CMK (cell line): ENCODE measurements around the gene ULBP1.
"Not testable (repeated sequence)": the region's sequence is repeated elsewhere in the genome, so short reads cannot be mapped to it uniquely, and the experiment has no call there.

ENCODE experiments used
- DNase-seq: peaks from one replicate; pipeline ENCODE4 v3.0.0-alpha.2; 2010; ENCODE audit warnings: low read depth

Gene ULBP1, protein sequence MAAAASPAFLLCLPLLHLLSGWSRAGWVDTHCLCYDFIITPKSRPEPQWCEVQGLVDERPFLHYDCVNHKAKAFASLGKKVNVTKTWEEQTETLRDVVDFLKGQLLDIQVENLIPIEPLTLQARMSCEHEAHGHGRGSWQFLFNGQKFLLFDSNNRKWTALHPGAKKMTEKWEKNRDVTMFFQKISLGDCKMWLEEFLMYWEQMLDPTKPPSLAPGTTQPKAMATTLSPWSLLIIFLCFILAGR

DNA sequence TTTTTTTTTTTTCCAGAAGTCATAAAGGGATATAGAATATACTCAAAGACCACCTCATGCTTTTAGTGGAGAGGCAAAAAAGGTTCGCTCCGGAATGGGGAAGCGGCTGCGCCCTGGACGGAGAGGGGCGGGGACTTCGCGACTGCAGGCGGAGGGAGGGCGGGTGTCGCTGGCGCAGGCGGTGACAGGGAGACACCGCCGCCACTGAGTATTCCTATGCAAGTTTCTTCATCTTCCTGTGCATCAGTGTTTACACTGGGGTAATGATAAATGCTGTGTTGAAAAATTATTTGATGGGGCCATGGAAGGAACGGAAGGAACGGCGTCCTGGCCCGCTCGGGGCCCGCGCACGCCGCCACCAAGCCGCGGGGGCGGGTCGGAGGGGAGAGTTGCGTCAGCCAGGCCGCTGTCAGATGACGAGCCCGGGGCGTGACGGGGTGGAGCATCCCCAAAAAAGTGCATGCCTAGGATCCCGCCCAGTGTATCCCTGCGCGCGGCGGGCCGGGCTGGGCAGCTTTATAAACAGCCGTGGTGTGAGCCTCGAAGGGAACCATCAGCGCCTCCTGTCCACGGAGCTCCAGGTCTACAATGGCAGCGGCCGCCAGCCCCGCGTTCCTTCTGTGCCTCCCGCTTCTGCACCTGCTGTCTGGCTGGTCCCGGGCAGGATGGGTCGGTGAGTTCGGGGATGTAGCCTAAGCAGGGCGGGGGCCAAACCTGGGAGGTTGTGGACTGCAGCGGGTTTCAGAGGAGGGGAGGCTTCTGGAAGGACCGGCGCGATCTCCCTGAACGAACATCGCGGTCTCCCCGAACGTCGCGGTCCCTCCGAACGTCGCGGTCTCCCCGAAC is at the start of gene ULBP1:
ULBP1 (plus strand) TSS at position 482 of the 846 bp plus-strand sequence; CDS start at position 589, 107 bp downstream.
- peak; percentile 78 for DNase-seq

DNA sequence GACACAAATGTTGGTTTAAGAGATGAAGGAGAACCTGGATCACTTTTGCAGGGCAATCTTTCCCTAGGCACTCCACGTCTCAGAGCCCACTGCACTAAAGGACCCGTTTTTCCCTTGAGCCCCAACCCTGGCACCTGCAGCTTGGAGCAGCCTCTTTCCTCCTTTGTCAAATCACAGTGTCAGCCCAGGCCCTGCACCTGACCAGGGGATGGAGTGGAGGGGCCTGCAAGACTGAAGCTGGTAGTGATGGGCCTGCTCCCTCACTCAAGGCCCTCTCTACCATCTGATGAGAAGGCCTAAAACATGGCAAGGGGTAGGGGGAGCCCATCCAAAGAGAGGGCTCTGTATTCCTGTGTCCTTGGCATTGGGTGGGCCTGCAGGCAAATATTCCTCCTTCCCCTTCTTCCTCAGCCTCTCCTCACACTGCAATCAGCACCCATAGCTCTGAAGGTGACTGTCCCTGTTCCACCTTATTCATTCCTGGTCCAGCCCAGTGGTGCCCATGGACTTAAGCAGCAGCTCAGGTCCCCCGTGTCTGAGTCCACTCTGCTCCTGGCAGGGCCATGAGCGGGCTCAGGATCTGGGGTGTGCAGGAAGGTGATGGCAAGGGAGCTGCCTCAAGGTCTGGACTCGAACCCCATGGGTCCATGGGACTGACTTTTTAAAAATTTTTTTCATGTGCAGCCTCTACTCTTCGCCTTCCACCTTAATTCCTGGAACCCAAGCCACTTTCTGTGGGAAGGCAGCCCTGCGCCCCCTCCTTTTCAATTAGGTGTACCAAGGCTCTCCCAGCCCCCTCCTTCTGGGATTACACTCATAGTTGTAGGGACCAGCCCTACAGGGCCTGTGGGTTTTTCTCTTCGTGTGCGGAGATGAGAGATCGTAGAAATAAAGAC is 47.5 kb upstream of the ULBP1 start:
- no peak for DNase-seq

DNA sequence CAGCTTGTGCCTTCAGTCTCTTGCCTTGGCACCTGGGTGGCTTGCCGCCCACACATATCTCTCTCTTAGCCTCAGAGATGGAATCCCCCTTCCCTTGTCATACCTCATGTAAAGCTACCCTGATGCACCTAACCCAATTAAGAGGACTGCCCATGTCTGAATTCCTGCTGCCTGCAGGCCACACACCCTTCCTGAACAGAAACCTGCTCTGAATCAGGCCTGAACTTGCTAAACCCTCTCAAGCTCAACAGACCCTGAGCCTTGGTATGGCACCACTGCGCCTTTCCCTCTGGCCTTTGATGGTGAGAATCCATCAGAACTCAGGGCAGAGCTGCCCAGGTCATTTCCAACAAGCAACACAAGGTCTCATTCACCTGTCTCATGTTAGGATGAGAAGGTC is 46.1 kb upstream of the ULBP1 start:
- no peak for DNase-seq

DNA sequence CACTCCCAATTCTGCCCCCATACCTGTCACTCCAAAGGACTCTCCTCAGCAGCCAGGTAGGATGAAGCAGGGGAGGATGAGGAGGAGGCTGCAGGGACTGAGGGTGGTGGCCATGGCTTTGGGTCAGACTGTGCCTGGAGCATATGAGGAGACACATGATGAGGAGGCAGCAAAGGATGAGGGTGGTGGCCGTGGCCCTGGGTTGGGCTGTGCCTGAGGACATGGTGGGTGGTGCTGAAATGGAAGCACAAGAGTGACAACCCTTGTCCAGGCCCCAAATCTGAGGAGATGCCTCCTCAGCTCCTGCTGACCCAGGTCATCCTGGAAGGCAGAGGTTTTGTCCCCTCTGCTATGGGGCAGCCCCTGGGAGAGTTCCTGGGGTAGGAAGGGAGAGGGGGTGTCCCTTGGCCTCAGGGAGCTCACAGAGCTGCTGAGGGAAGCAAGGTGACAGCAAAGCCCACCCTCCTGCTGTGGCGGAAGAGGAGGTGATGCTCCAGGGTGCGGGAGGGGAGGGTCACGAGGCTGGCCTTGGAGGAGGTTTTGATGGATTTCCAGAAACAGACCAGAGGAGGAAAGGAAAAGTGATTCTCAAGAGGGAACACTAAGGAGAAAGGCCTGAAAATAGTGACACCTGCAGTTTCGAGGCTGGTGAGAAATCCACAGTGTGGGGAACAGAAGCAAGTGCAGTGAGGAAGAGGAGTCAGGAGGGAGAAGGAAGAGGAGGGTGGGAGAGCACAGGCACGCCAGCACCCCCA is 45.4 kb upstream of the ULBP1 start:
- no peak for DNase-seq

DNA sequence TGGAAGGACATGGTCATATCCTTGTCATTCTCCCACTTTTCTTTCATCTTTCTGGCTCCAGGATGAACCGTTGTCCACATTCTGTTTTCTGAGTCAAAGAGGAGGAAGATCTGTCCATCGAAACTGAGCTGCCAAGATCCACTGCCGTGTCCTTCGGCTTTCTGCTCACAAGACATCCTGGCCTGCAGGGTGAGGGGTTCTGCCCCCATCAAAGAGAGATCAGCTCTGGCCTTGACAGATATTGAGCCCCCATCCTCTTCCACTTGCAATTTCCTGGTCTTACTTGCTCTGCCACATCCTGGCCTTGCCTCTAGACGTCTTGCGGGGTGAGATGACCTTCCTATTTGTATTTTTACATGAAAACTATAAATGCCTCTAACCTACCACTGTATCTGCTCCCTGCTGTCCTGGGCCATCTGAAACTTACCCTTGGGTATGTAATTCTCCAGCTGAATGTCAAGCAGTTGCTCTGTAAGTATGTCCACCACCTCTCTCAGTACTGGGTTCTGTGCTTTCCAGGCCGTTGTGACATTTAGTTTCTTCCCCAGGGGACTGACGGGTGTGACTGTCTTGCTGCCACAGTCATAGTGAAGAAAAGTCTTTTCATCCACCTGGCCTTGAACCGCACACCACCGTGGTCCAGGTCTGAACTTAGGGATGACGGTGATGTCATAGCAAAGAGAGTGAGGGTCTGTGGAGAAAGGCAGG is 44.5 kb upstream of the ULBP1 start:
- not testable (repeated sequence) for DNase-seq

DNA sequence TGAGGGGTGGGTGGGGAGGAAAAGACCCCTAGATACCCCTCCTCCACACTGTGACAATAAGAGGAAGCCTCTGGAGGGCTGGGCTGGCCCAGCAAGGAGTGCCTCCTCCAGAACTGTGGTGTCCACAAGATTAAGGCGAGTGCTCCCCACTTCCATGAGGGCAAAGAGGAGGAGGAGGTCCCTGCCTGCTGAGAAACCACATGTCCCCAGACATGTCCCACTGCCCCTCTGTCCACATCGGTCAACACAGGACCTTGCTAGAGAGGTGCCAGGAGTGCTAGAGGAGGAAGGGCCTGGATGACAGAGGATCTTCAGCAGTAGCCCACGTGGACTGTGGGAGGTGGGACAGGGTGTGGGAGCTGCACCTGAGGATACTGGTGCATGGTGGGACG is 43.9 kb upstream of the ULBP1 start:
- no peak for DNase-seq

DNA sequence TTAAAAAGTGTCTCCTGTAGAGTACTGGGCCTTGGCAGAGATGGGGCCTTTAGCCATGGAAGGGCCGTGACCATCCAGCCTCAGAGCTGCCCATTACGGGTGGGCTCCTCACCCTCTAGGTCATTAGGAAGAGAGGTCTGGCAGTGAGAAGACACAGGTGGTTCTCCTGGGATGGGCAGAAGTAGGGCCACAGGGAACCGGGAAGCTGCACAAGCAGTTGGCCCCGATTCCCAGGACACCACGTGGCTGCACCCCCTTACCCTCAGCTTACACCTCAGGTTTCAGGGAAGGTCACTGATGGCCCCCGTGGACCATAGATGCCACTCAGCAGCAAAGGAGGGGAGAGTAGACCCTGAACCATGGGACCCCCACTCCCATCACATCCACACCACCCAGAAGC is 42.4 kb upstream of the ULBP1 start:
- no peak for DNase-seq

DNA sequence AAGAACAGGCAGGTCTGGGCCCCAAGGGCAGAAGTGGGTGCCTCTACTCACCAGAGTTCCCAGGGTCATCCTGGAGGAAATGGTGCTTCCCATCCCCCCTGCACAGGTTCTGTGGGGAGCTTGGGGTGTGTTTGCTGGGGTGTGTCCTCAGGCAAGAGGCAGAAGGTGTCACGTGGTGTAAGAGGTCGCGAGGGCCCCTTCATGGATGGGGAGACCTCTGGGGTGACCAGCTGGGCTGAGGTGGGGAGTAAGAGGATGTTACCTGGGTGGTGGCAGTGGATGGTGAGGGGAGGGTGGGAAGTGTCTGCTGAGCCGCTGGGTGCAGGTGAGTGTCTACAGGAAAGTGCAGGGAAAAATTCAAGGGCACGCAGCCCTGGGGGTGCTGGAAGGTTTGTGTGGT is 41.7 kb upstream of the ULBP1 start:
- DNase-seq: not testable (repeated sequence)

DNA sequence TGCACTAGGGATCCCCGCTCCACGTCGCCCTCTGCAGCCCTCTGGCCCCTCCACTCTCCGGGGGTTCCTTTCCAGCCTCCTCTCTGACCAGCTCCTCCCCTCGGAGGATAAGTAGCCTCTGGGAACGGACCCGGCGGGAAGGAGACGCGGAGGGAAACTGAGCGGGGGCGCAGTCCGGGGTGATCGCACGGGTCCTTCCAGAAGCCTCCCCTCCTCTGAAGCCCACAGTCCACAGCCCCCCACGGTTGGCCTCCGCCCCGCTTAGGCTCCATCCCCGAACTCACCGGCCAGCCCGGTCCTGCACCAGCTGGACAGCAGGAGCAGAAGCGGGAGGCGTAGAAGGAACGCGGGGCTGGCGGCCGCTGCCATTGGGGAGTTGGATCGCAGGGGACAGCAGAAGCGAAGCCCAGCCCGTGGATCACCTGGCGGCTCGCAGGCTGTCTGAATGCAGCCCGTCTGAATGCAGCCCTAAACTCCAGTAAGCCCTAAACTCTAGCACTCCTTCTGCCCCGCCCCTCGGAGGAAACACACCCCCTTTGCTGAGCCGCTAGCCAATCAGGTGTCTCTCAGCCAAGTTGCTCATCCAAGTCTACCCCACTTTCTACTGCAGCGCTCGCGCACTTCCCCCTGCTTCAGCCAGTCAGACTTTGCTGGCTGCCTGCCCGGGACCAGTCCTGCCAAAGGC is 41.0 kb upstream of the ULBP1 start, which contains the start of gene RAET1G:
RAET1G (minus strand) TSS at position 480 of the 685 bp plus-strand sequence; CDS start at position 369, 111 bp downstream.
- no peak for DNase-seq

DNA sequence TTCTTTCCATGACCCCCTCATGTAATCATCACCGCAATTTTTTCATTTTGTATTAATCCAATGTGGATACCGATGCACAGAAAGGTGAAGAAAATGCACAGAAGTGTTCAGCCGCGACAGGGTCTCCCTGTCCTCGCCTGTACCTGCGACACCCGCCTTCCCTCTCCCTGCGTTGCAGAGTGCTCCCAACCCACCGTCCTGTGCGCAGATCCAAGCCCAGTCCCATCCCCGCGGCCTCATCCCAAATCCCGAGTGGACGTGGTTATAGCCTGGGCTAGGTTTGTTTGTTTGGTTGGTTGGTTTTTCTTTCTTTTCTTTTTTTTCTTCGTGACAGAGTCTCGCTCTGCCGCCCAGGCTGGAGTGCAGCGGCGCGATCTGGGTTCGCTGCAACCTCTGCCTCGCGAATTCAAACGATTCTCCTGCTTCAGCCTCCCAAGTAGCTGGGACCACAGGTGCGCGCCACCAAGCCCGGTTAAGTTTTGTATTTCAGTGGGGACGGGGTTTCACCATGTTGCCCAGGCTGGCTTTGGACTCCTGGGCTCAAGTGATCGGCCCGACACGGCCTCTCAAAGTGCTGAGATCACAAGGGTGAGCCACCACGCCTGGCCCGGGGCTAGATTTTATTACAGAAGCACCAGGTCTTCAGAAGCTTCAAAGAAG is 40.3 kb upstream of the ULBP1 start:
- no peak for DNase-seq

DNA sequence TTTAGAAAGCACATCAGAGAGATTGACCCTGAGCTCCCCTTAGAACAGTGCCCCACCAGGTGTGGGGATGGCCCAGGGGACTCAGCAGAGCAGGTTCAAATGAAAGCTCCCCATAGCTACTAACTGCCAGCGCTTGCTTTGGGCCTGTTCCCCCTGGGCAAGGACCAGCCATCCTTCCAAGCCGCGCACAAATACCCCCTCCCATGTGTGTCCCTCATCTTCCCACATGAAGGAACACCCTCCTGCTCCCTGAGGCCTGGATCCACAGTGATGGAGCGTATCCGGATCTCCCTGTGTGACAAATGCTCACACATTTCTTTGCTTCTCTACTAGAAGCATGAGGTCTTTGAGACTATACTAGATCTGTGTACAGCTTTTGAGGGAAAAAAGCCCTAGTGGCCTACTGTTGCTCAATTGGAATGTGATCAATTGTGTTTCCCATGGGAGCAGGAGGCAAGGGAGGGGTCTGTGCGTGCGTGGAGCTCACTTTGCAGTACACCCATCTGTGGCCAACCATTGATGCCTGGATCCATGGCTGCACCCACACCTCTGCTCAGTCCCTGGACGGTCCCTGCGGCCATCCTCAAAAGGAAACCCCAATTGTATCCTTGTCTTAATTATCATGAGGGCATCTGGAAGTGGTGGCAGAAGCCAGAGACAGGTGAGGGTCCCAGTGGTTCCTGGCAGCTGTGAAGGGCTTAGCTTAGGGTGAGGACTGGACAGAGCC is 39.4 kb upstream of the ULBP1 start:
- no peak for DNase-seq

DNA sequence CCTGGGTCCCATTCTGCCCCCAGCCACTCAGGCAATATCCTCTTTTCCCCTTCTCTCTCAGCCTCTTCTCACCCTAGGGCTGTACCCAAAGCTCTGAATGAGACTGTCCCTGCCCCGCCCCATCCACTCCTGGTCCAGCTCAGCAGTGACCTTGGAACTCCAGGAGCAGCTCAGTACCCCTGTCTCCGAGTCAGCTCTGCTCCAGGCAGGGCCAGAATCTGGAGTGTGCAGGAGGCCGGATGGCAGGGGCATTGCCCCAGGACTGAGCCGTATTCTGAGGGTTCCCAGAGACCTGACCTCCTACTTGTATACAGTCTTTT is 38.9 kb upstream of the ULBP1 start:
- DNase-seq: no peak

DNA sequence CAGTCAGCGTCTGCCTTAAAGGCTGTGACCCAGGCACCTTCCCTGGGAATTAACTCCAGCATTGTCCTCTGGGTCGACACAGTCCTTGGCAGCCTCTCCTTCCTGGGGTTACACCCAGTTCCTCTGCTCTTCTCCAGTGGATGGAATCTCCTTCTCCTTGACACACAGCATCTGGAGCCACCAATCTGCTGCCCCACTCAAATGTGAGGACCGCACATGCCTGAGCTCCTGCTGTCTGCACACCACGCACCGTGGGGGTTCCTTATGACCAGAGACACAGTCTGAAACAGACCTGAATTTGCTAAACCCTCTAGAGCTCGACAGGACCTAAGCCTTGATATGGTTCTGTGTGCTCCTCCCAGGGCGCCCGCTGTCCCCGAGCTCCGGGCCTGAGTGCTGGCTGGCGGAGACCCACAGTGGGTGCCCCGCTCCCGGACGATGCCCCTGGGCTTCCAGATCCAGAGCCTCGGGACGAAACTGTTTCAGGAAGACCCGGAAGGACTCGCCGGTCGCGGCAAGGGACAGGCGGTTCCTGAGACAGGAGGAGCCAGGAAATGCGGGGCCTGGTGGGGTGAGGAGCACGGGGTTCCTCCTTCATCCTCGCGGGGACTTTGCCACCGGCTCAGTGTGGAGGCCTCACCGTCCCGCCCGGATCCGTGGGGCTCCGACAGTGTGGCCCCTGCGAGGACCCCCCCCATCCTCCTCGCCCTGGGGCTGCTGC is 38.3 kb upstream of the ULBP1 start:
- peak; percentile 14 for DNase-seq

DNA sequence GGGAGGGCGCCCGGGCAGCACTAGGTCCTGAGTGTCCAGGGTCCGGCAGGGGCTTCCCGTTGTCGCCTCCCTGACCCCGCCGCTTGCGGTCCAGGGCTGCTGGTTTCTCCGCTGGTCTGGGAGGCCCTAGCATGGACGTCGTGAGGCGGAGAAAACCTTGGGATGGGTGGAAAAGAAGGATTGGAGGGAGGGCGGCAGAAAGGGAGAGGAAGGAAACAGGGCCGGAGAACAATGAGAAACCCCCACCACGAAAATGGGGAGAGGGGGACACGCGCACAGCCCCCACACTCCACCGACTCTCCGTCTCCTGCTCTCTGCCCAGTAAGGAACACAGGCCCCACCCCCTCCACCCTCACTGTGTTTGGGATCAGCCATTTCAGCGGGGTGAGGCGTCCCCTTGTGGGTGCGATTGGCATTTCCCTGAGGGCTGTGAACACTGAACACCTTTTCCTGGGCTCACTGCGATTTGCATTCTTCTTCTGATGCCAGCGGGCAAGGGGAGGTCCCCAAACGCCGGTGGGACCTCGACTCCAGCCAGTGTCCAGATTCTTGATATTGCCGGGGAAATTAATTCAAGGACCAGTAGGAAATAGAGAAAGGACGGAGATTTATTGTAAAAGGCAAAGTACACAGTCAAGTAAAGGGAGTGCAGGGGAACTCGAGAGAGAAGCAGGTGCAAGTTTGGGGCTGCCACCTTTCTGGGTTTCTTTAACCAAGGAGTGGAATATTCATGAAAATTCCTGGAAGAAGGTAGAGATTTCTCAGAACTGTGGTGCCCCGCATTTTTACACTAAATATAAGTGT is 37.6 kb upstream of the ULBP1 start:
- peak; percentile 38 for DNase-seq

DNA sequence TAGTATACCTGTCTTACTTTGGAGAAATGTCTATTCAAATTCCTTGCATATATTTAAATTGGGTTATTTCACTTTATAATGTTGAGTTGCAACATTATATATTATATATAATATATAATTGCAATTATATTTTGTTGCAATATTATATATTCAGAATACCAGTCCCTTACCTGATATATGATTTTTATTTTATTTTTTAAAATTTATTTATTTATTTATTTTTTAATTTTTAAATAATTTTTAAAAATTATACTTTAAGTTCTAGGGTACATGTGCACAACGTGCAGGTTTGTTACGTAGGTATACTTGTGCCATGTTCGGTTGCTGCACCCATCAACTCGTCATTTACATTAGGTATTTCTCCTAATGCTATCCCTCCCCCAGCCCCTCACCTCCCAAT is 36.7 kb upstream of the ULBP1 start:
- DNase-seq: not testable (repeated sequence)

DNA sequence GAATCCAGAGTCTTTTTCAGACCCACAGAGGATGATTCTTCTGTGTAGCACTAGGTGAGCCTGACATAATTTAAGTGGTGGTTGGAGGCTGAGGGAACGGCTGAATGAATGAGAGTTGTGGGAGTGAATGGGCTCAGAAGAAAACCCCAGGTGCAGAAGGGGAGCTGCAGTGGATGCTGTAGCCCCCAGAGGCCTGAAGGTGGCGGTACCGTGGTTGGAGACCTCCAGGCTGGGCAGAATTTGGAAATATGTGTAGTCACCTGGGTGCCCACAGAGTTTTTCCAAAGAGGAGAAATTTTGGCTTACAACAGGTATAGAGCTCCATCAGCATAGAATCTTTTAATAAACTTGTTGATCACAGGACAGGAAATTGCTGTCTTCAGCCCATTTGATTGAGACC is 34.3 kb upstream of the ULBP1 start:
- no peak for DNase-seq

DNA sequence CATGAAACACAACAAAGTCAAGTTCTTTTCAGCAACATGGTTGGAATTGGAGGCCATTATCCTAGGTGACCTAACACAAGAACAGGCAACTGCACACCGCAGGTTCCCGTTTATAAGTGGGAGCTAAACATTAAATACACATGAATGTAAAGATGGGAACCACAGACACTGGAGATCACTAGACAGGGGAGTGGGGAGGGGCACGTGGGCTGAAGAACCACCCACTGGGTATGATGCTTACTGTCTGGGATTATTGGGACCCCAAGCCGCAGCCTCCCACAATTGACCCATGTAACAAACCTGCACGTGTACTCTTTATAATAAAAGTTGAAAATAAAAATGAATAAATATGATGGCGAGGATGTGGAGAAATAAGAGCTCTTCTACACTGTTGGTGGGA is 32.2 kb upstream of the ULBP1 start:
- DNase-seq: no peak

DNA sequence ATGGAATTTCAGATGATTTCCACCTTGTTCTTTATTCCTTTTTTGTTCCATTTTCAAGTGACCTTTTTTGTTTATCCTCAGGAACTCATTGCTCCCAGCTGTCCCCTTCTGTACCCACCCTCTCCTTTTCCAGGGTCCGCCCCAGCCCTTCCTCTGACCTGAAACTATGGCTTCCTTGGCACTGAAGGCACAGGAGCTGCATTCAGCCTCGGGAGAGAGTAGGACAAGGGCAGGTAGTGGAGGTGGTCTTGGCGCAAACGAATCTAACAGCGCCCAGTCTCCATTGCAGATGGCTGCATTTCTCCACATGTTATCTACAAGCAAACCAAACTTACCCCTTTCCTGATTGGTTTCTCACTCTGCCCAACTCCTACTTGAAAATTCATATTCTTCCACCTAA is 30.7 kb upstream of the ULBP1 start:
- DNase-seq: no peak
